ENCODE data around the gene SLC38A11.

SLC38A11 gene

GRCh38 chr2:164935118-164936101 lies 19.9 kb downstream of the SLC38A11 start:
- TF ChIP-seq CSDC2 (CRISPR knock-in tag; IDR thresholded peaks at IDR 0.05), result no peak
- TF ChIP-seq ZFP30 (CRISPR knock-in tag; IDR thresholded peaks at IDR 0.05), result no peak
- no peak for TF ChIP-seq POU6F1 (CRISPR knock-in tag; IDR thresholded peaks at IDR 0.05; ENCODE audit: borderline replicate concordance, low read depth)
- TF ChIP-seq BACH2 (CRISPR knock-in tag; IDR thresholded peaks at IDR 0.05; ENCODE audit: borderline replicate concordance), result no peak
- TF ChIP-seq ISL1 (CRISPR knock-in tag; IDR thresholded peaks at IDR 0.05), result no peak
- TF ChIP-seq ZNF70 (CRISPR knock-in tag; IDR thresholded peaks at IDR 0.05), result no peak
- TF ChIP-seq ZC3H10 (CRISPR knock-in tag; IDR thresholded peaks at IDR 0.05), result no peak
- TF ChIP-seq SNAI2 (CRISPR knock-in tag; IDR thresholded peaks at IDR 0.05), result no peak
- no peak for TF ChIP-seq RARB (CRISPR knock-in tag; IDR thresholded peaks at IDR 0.05)
- no peak for TF ChIP-seq TOX (CRISPR knock-in tag; IDR thresholded peaks at IDR 0.05; ENCODE audit: borderline replicate concordance)
- TF ChIP-seq TSHZ2 (CRISPR knock-in tag; IDR thresholded peaks at IDR 0.05), result no peak
- no peak for TF ChIP-seq ZNF565 (CRISPR knock-in tag; conservative IDR thresholded peaks at IDR 0.05; ENCODE audit: low read depth)
- no peak for TF ChIP-seq PPARA (CRISPR knock-in tag; IDR thresholded peaks at IDR 0.05; ENCODE audit: borderline replicate concordance)
- no peak for ATAC-seq

- ATAC-seq, result no peak
Measured at GRCh38 chr2:164934401-164935117, 20.8 kb downstream of the SLC38A11 start.

More at GRCh38 chr2:164934401-164935117, 20.8 kb downstream of the SLC38A11 start:
- no peak for TF ChIP-seq CSRNP3 (CRISPR knock-in tag; IDR thresholded peaks at IDR 0.05)
- TF ChIP-seq ISL1 (CRISPR knock-in tag; IDR thresholded peaks at IDR 0.05), result no peak
- no peak for TF ChIP-seq TCF4 (CRISPR knock-in tag; IDR thresholded peaks at IDR 0.05; ENCODE audit: borderline replicate concordance)
- no peak for TF ChIP-seq ZFP3 (CRISPR knock-in tag; IDR thresholded peaks at IDR 0.05)
- TF ChIP-seq ZNF8 (CRISPR knock-in tag; IDR thresholded peaks at IDR 0.05), result no peak
- TF ChIP-seq TSHZ2 (CRISPR knock-in tag; IDR thresholded peaks at IDR 0.05), result no peak
- TF ChIP-seq ARNTL (CRISPR knock-in tag; IDR thresholded peaks at IDR 0.05; ENCODE audit: borderline replicate concordance, low read depth), result no peak
- TF ChIP-seq GLIS3 (CRISPR knock-in tag; IDR thresholded peaks at IDR 0.05), result no peak

Data from SK-N-SH treated with all-trans-retinoic acid at 6 μM for 48 hours (cell line).